ENCODE measurements around the gene BOK. TPM values are rescaled to one million over a fixed set of nuclear protein-coding genes. Genes with fewer than 3 reads are reported as not detected.

Gene BOK
- total RNA-seq, 1 experiment from 2014 or later, result 18.6 TPM

GRCh38 chr2:241615522-241616052 is 57.0 kb downstream of the BOK start:
- ChIA-PET POLR2A (no interaction called here), CTCF (no interaction called here)
- Mint-ChIP-seq H3K27ac (ENCODE audit: unreplicated experiment) (no peak overlapping the region), H3K36me3 (ENCODE audit: insufficient read depth, unreplicated experiment) (peaks cover 17% of the 10 kb centered on the region), H3K4me1 (ENCODE audit: low read depth, unreplicated experiment) (no peaks in the 10 kb centered on the region), H3K9me3 (ENCODE audit: unreplicated experiment) (no peaks in the 10 kb centered on the region), H3K4me3 (ENCODE audit: unreplicated experiment) (no peak overlapping the region), H3K27me3 (ENCODE audit: insufficient read depth, unreplicated experiment) (no peaks in the 10 kb centered on the region)
- no peaks in the 10 kb centered on the region for H3K9me3 ChIP-seq
- TF ChIP-seq, protein P1, sequence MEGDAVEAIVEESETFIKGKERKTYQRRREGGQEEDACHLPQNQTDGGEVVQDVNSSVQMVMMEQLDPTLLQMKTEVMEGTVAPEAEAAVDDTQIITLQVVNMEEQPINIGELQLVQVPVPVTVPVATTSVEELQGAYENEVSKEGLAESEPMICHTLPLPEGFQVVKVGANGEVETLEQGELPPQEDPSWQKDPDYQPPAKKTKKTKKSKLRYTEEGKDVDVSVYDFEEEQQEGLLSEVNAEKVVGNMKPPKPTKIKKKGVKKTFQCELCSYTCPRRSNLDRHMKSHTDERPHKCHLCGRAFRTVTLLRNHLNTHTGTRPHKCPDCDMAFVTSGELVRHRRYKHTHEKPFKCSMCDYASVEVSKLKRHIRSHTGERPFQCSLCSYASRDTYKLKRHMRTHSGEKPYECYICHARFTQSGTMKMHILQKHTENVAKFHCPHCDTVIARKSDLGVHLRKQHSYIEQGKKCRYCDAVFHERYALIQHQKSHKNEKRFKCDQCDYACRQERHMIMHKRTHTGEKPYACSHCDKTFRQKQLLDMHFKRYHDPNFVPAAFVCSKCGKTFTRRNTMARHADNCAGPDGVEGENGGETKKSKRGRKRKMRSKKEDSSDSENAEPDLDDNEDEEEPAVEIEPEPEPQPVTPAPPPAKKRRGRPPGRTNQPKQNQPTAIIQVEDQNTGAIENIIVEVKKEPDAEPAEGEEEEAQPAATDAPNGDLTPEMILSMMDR (IDR thresholded peaks at IDR 0.05; ENCODE audit: insufficient read depth in 1 of 2, low read depth in 1 of 2, low read length in 1 of 2, severe bottlenecking in 1 of 2, unreplicated experiment in 1 of 2), result no peak
- no peaks in the 10 kb centered on the region for H3K4me1 ChIP-seq
- DNase-seq, result no peak
- intact Hi-C loops (cut with micrococcal nuclease; ENCODE audit: unreplicated experiment), result no loop called here
- no peaks in the 10 kb centered on the region for H3K27me3 ChIP-seq (replicated peaks; ENCODE audit: control insufficient read depth, insufficient read depth, low read length)
- H3K36me3 ChIP-seq (ENCODE audit: control insufficient read depth, insufficient read depth, low read length), result no peaks in the 10 kb centered on the region
- no TSS peak for BruUV-seq (replicated peaks)
- H3K4me3 ChIP-seq (ENCODE audit: low read depth, low read length), result no peak overlapping the region

GRCh38 chr2:241616168-241617125 is 57.9 kb downstream of the BOK start:
- H3K27me3 Mint-ChIP-seq (ENCODE audit: insufficient read depth, unreplicated experiment), result no peaks in the 10 kb centered on the region
- POLR2A ChIA-PET, result no interaction called here

DNA sequence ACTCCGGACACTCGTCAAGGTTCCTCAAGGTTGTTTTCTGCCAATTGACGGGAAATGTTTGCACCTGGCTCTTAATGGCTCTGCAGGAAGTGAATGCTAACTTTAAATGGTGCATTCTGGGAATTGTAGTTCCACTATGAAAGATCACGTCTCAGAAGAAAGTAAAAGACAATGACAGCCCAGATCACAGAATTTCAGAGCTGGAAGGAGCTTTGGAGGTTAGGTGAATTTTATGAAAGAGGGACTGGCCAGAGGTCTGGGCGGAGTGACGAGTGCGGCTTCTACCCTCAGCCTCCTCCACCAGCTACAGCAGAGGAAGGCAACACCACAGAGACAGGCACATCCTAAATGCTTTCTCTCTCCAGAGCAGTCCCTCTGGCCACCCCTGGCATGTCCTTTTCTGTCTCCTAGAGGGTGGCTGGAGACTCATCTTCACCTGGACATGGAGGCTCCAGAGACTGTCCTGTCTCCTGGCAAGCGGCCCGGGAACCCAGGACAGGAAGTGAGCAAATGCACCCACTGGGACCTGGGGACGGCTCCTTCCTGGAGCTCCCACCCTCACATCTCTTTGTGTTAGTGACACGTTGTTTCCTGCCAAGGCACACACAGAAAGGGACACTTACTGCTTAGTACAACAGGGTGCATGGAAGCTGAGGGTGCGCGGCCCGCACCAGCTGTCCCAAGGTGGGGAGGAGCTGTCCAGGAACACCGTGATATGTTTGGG is 59.0 kb downstream of the BOK start:
- H3K4me1 Mint-ChIP-seq (ENCODE audit: low read depth, unreplicated experiment), result no peaks in the 10 kb centered on the region
- H3K9me3 Mint-ChIP-seq (ENCODE audit: unreplicated experiment), result no peaks in the 10 kb centered on the region
- POLR2A ChIA-PET, result interaction anchor here (0.6 kb wide), 1 partner anchor 85 kb away, joined by 3 read pairs; no protein-coding TSS in a partner anchor
- no peak overlapping the region for H3K4me3 Mint-ChIP-seq (ENCODE audit: unreplicated experiment)
- CTCF ChIA-PET, result no interaction called here
- H3K4me3 ChIP-seq (ENCODE audit: low read depth, low read length), result no peak overlapping the region
- peaks cover 27% of the 10 kb centered on the region for H3K36me3 Mint-ChIP-seq (ENCODE audit: insufficient read depth, unreplicated experiment)
- H3K27me3 Mint-ChIP-seq (ENCODE audit: insufficient read depth, unreplicated experiment), result no peaks in the 10 kb centered on the region
- H3K9me3 ChIP-seq, result no peaks in the 10 kb centered on the region
- TF ChIP-seq, protein P1 (IDR thresholded peaks at IDR 0.05; ENCODE audit: insufficient read depth in 1 of 2, low read depth in 1 of 2, low read length in 1 of 2, severe bottlenecking in 1 of 2, unreplicated experiment in 1 of 2), result no peak
- intact Hi-C loops (cut with micrococcal nuclease; ENCODE audit: unreplicated experiment), result no loop called here
- no peaks in the 10 kb centered on the region for H3K36me3 ChIP-seq (ENCODE audit: control insufficient read depth, insufficient read depth, low read length)
- H3K4me1 ChIP-seq, result no peaks in the 10 kb centered on the region
- no peak for DNase-seq
- no TSS peak for BruUV-seq (replicated peaks)
- H3K27ac Mint-ChIP-seq (ENCODE audit: unreplicated experiment), result no peak overlapping the region
- no peaks in the 10 kb centered on the region for H3K27me3 ChIP-seq (replicated peaks; ENCODE audit: control insufficient read depth, insufficient read depth, low read length)

More at GRCh38 chr2:241616168-241617125, 57.9 kb downstream of the BOK start:
- TF ChIP-seq, protein P1 (IDR thresholded peaks at IDR 0.05; ENCODE audit: insufficient read depth in 1 of 2, low read depth in 1 of 2, low read length in 1 of 2, severe bottlenecking in 1 of 2, unreplicated experiment in 1 of 2), result no peak
- intact Hi-C loops (cut with micrococcal nuclease; ENCODE audit: unreplicated experiment), result no loop called here
- Mint-ChIP-seq H3K4me3 (ENCODE audit: unreplicated experiment) (no peak overlapping the region), H3K9me3 (ENCODE audit: unreplicated experiment) (no peaks in the 10 kb centered on the region), H3K27ac (ENCODE audit: unreplicated experiment) (no peak overlapping the region), H3K36me3 (ENCODE audit: insufficient read depth, unreplicated experiment) (peaks cover 25% of the 10 kb centered on the region), H3K4me1 (ENCODE audit: low read depth, unreplicated experiment) (no peaks in the 10 kb centered on the region)
- Histone ChIP-seq H3K9me3 (no peaks in the 10 kb centered on the region), H3K4me3 (ENCODE audit: low read depth, low read length) (no peak overlapping the region), H3K27me3 (replicated peaks; ENCODE audit: control insufficient read depth, insufficient read depth, low read length) (no peaks in the 10 kb centered on the region), H3K4me1 (no peaks in the 10 kb centered on the region), H3K36me3 (ENCODE audit: control insufficient read depth, insufficient read depth, low read length) (no peaks in the 10 kb centered on the region)
- DNase-seq, result no peak
- no TSS peak for BruUV-seq (replicated peaks)
- CTCF ChIA-PET, result no interaction called here
